COLO829 (cell line): ENCODE results near the gene SDR9C7.
"Not testable (repeated sequence)": the region's sequence is repeated elsewhere in the genome, so short reads cannot be mapped to it uniquely, and the experiment has no call there.

Experiments
- DNase-seq: peaks from one replicate; pipeline ENCODE4 v3.0.0; 2012; ENCODE audit warnings: low spot score

Gene SDR9C7

GRCh38 chr12:56933826-56934625 lies at the start of gene SDR9C7:
Gene SDR9C7 (minus strand): TSS chr12:56934408. CDS start chr12:56934261, 147 bp downstream.
- no peak for DNase-seq

GRCh38 chr12:56983386-56983785 lies 49.2 kb upstream of the SDR9C7 start:
- DNase-seq, result no peak

GRCh38 chr12:56982578-56983236 lies 48.5 kb upstream of the SDR9C7 start:
- DNase-seq, result not testable (repeated sequence)

- no peak for DNase-seq
These were observed 46.8 kb upstream of the SDR9C7 start for GRCh38 chr12:56980941-56981530.

- no peak for DNase-seq
These were observed 46.1 kb upstream of the SDR9C7 start for GRCh38 chr12:56980268-56980667.

GRCh38 chr12:56979628-56980027 lies 45.4 kb upstream of the SDR9C7 start:
- no peak for DNase-seq

- no peak for DNase-seq
These were observed 44.4 kb upstream of the SDR9C7 start for GRCh38 chr12:56978397-56979138.

GRCh38 chr12:56977361-56977760 lies 43.2 kb upstream of the SDR9C7 start:
- DNase-seq, result not testable (repeated sequence)

GRCh38 chr12:56974224-56974623 lies 40.0 kb upstream of the SDR9C7 start:
- not testable (repeated sequence) for DNase-seq

- not testable (repeated sequence) for DNase-seq
These were observed 34.7 kb upstream of the SDR9C7 start for GRCh38 chr12:56968910-56969309.

- DNase-seq, result not testable (repeated sequence)
These were observed 31.9 kb upstream of the SDR9C7 start for GRCh38 chr12:56965997-56966642.

GRCh38 chr12:56965124-56965523 lies 30.9 kb upstream of the SDR9C7 start:
- DNase-seq, result not testable (repeated sequence)

- DNase-seq, result not testable (repeated sequence)
These were observed 29.3 kb upstream of the SDR9C7 start for GRCh38 chr12:56963557-56963956.

- DNase-seq, result not testable (repeated sequence)
These were observed 28.0 kb upstream of the SDR9C7 start for GRCh38 chr12:56962247-56962646.

GRCh38 chr12:56958422-56958821 lies 24.2 kb upstream of the SDR9C7 start:
- no peak for DNase-seq

GRCh38 chr12:56957229-56958052 lies 23.2 kb upstream of the SDR9C7 start, which contains the start of gene RDH16:
Gene RDH16 (minus strand): TSS chr12:56957608. CDS start chr12:56957462, 146 bp downstream.
- no peak for DNase-seq

GRCh38 chr12:56955631-56956256 lies 21.5 kb upstream of the SDR9C7 start:
- DNase-seq, result no peak

- DNase-seq, result no peak
These were observed 20.7 kb upstream of the SDR9C7 start for GRCh38 chr12:56954958-56955355.

- no peak for DNase-seq
These were observed 20.1 kb upstream of the SDR9C7 start for GRCh38 chr12:56954057-56954957.
